Left lobe of liver (tissue), 2 donors: ENCODE measurements around the gene KIF26A. TPM values are rescaled to one million over a fixed set of nuclear protein-coding genes. Genes with fewer than 3 reads are reported as not detected.

Experiments used
- ATAC-seq: fragments of 200-7000 bp; cut with Tn5 transposase; one replicate; pipeline ENCODE4 v1.9.1; 2020; ENCODE audit warnings: mild to moderate bottlenecking, moderate library complexity
- DNase-seq: peaks from one replicate; pipeline ENCODE4 v3.0.0-alpha.2; 2020; ENCODE audit warnings: low spot score
- total RNA-seq: library from RNA; stranded (reverse); gene quantifications from one replicate; pipeline ENCODE4 v1.2.1, GENCODE V29; 2021
- donor health status: DM: no; HTN: no; CAD: no; lungs with moderate emphysema.
- donor health status: DM: no; HTN: yes; CAD: no.

The KIF26A gene
- total RNA-seq, 1 donor from 2014 or later = 1.3 TPM

DNA sequence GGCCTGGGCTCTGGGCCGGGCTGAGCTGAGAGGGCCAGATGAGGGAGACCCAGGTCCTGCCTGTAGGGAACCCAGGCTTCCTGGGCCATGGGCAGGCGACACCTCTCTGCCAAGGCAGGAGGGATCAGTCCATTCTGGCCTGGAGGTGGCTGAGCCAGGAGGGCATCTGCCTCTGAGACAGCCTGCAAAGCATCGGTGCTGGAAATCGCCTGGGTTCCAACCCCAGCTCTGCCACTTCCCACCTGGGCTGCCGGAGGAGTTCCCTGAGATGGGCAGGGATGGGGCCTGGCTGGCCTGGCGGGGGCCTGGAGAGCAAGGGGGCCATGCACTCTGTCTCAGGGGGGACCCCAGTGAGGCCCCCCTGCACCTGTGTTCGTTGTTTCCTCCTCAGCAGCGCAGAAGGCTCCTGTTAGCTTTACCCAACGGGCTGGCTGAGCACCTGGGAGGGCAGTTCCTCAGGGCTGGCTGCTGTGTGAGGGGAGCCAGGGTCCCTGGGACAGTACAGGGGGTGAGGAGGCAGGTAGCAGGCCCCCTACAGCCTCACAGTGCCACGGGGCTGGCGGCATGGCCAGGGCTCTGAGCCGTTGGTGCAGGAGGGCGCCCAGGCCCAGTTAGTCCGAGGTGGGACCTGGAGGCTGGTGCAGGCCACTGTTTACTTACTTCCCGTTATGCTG, 50.5 kb downstream of the KIF26A start:
- ATAC-seq (no peak), DNase-seq (no peak)

DNA sequence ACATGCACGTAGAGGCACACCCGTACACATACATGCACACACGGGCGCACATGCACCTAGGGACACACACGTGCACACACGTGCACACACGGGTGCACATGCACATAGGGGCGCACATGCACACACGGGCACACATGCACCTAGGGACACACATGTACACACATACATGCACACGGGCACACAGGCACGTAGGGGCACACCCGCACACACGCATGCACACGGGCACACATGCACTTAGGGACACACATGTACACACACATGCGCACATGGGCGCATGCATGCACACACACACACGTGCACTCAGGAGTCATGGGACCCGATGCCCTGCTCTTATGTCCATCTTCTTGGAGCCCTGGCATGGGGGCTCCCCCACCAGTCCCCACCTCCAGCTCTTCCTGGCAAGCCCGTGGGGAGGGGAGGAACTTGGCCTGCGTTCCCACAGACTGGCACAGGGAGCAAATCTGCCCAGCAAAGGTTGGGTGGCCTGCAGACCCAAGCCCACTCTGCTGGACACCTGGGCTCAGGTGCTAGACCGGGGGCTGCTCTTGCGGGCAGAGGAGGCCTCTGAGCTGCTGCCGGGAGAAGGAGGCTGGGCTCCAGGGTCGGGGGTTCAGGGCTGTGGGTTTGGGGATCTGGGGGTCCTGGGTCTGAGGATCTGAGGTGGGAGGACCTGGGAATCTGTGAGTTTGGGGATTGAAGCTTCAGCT, 51.4 kb downstream of the KIF26A start:
- ATAC-seq (no peak), DNase-seq (no peak)

DNA sequence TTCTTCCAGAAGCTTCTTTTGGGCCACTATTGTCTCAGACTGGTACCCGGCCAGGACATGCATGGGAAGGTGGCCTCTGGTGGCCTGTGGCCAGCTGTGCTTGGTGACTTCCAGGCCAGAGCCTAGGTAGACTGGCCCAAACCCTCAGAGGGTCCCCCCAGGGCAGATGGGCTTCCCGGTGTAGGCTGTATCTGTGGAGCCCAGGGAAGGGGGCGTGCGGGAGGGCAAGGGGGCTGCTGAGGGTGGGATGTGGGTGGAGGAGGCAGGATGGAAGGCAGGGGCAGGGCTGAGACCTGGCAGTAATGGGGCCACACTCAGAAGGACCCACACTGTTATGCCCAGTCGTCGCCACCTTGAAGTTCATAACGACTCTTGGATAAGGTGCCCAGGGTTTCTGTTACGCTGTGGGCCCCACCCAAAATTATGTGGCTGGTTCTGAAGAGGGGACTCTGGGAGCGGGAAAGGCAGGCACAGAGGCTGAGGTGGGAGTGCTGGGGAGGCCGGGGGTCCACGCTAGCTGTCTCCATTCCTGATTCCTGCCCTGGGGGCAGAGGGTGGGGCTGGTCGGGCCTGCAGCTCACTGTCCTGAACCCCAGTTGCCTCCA, 52.1 kb downstream of the KIF26A start:
- DNase-seq (no peak), ATAC-seq (no peak)

DNA sequence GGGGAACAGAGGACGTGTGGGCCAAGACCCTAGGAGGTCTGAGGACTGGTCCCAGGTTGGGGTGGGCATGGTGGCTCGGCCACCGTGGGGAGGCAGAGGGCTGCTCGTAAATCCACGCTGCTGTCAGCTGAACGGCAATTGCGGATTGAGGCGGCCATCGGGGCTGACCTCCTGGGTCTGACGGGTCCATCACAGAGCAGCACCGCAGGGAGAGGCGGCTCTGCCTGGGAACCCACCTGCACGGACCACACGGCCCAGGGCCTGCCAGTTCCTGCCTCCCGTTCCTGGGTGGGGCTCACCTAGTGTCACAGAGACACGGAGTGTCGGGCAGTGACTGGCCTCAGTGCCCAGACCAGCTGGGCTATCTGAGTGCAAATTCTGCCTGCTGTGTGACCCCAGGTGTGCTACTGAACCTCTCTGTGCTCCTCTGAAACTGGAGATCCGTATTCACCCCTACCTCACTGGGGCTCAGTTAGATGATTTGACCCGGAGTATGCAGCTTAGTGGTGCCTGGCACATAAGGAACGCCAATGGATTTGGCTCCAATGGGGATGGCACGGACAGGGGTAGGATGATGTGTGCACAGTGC, 53.1 kb downstream of the KIF26A start:
- ATAC-seq (no peak), DNase-seq (no peak)

DNA sequence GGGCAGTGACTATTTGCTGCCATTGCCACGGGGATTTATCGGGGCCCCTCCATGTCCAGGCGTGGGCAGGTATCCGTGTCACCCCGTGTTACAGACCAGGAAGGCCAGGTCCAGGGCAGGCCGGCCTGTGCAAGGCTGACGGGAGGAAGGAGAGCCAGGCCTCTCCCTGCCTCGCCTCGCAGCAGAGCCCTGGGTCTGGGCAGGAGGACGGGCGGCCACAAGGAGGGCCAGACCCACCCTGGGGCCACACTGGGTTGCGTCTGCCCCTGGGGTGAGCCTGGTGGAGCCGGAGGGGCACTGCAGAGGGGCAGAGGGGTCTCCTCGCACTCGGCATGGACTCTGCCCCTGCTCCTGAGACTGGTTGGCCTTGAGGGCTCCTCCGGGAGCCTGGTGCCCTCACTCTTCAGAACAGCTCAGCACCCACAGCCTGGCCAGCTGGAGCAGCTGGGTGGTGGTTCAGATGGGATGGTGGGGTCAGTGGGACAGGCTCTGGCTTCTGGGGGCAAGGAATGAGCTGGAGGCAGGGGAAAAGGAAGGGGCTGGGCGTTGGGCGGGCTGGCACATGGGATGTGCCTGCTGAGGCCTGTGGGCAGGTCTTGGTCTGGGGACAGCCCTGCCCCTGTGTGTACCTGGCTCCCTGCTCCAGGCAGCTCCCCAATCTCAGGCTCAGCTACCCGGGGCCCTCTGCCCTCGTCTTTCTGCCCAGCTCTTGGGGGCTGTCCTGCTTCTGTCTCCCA, 53.9 kb downstream of the KIF26A start:
- no peak for DNase-seq
- no peak for ATAC-seq

DNA sequence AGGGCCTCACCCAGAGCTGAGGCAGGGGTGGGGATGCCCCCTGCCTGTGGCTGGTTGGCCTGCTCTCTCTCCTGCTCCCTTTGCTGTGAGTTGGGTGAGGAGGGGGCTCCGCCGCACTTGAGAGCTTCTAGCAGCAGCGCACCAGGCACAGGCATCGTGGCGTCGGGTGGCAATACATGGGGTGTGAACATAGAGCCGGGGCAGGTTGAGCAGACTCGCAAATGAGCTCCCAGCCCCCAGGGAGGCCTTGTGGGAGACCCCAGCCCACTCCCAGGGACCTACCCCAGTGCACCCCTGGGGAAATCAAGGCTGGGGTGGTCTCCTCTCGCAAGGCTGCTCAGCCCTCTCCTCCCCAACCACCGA, 54.5 kb downstream of the KIF26A start:
- ATAC-seq (no peak), DNase-seq (no peak)

DNA sequence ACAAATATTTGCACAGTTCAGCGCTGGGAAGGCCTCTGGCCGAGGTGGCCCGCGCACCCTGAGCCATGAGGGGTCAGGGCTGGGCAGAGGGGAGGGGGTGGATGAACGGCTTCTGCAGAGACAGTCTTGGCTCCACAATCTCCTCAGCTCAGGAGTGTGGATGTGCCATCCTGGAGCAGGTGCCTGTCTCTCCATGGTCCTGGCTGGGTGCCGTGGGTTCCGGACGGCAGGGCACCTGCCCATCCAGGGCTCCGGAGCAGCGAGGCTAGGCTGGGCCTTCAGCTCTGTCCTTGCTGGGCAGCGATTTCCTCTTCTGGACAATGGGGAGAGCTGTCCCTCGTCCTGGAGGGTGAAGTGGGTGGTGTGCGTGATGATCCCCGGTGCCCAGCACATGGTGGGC, 55.6 kb downstream of the KIF26A start:
- DNase-seq = no peak
- no peak for ATAC-seq

DNA sequence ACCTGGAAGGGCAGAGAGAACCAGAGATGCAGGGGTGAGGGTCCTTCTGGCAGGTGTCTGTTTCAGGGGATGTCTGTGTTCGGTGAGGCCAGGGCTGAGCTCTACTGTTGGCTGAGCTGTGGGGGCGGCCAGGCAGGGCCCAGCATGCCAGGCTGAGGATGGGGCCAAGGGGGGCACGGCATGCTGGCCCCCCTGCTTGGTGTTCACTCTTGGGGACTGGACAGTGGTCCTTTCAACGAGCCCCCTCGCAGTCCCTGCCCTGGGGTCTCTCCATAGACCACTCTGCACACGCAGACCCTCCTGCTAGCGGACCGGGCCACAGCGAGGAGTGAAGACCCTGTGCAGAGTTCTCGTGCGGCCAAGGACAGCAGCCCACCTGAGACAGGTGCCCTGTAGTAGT, 56.3 kb downstream of the KIF26A start:
- ATAC-seq (no peak), DNase-seq (no peak)

DNA sequence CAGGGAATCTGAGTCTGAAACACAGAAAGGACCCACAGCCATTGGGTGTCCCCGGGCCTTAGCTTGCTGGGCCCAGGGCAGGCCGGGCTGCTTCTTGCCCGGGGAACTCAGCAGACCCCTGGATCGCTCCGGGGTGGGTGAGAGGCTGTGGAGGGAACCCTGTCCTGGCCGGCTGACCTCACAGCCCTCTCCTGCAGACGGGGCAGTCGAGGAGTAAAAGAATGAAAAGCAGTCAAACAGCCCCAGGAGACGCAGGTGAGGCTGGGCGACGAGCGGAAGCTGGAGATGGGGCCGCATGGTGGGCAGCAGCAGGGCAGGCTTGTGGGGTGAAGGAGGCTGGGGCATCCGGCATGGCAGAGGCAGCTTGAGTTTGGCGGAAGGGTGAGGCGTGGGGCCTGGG, 57.0 kb downstream of the KIF26A start:
- DNase-seq (no peak), ATAC-seq (no peak)

DNA sequence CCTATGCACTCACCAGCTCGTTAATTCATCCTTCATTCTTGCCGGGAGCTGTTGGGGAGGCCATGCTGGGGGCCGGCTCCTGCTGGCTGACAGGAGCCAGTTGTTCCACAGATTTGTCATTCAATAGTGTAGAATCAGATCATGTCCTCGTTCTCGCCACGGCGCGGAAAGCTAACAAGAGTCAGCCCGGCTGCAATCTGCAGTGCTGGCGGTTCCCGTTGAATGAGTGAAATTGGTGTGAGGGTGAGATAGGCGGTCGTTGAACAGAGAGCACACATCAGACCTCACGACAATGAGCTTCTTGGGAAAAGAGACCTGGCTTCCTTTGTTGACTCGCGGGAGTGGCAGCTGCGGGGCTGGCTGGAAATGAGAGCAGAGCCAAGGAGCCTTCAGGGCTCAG, 57.5 kb downstream of the KIF26A start:
- ATAC-seq = no peak
- DNase-seq = no peak

DNA sequence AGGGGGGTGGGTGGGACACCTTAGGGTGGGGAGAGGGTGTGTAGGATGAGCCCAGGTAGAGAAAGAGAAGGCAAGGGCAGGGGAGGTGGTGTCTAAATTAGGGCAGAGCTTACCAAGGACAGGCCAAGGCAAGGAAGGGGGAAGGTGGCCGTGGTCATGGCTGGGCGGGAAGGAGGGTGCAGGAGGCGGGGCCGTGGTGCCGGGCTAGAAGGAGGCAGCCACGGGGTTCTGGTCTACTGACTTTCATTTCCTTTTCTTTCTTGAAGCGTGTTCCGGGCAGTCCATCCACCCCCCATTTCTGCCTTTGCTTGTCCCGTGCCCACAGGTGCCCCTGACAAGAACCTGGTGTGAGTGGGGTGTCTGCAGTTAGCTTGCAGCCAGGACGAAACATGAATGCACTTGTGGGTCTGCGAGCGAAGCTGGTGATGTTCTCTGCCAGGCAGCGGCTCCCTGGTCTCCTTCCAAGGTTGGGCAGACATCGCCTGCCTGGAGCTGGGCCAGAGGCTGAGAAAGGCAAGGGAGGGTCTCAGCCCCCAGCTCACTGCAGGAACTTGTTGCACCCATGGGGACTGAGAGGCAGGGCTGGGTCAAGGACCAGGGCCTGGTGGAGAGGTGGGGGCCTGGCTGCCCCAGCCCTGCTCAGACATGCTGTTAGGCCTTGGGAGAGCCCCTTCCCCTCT, 58.2 kb downstream of the KIF26A start:
- ATAC-seq (peak; percentile 29), DNase-seq (no peak)

DNA sequence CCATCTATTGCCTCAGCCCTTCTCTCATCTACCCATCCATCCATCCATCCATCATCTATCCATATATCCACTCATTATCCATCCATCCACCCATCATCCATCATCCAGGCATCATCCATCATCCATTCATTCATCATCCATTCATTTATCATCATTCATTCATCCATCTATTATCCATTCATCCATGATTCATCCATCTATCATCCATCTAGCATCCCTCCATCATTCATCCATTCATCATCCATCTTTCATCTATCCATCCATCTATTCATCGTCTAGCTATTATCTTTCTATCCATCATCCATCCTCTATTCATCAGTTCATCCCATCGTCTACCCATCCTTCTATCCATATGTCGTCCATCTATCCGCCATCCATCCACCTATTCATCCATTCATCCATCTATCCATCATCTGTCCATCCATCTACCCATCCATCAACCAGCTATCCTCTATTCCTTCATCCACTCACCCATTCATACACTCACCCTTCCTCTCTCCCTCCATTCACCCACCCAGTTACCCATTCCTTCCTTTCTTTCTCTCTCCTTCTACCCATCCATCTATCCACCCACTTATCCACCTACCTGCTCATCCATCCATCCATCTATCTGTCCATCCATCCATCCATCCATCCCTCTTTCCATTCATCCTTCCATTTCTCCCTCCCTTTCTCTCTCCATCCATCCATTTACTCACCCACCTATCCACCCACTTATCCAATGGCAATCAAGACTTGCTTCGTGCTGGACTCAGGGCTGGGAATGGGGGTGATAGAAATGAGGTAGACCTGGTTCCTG, 59.3 kb downstream of the KIF26A start:
- ATAC-seq (no peak), DNase-seq (no peak)

DNA sequence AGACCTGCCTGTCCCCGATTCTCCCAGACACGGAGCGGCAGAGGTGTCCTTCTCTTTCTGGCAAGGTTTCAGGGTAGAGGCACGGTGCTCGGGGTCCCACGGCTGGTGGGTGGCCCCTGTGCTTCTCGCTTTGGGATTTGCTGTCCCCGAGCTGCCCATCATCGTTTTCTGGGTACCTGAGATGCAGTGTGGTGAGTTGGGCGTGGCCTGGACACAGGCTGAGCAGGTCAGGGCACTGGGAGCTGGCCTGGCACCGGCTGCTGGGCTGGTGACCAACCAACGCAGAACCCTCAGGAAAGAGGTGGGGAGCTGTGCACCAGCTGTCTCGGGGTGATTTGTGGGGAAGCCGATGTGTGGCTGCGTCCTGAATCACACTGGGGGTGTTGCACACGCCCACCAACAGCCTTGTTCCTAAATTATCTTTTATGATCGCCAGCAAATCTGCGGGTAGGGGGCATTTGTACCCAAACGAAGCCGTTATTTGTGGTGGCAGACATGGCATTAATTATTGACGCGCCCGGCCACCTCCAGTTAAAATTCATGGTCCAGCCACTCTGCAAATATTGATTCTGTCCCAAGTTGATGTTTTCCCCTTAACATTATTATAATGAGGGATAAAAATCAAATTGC, 61.0 kb downstream of the KIF26A start:
- no peak for DNase-seq

DNA sequence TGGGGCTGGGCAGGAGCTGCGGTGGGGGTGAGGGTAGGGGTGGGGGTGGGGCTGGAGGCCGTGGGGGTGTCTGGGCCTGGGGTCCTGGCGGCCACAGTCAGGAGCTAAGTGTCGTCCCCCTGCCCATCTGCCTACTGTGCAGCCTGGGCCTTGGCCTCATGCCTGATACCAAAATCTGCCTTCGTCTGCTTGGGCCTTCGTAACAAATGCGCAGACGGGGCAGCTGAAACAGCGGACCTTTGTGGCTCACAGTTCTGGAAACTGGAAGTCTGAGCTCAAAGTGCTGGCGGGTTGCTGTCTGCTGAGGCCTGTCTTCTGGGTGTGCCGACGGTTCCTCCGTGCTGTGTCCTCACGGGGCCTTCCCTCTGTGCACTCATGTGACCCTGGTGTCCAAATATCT, 61.7 kb downstream of the KIF26A start:
- ATAC-seq (no peak), DNase-seq (no peak)

More for the DNA sequence above, 61.0 kb downstream of the KIF26A start:
- no peak for ATAC-seq

DNA sequence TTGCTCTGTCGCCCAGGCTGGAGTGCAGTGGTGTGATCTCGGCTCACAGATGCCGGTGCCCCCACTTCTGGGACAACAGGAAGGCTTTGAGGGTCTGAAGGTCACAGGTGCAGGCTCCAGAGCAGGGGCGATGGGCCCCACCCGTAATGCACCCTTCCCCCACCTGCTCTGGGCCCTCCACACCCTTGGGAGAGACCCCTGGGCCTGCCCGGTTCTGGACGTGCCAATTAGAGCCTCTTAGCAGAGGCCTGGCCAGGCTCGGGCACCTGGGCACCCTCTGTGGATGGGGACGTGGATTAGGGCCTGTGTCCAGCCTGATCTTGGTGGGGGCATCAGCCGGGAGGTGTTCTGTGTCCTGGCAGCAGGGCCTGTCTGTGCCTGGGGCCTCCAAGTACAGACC, 62.2 kb downstream of the KIF26A start:
- no peak for DNase-seq

DNA sequence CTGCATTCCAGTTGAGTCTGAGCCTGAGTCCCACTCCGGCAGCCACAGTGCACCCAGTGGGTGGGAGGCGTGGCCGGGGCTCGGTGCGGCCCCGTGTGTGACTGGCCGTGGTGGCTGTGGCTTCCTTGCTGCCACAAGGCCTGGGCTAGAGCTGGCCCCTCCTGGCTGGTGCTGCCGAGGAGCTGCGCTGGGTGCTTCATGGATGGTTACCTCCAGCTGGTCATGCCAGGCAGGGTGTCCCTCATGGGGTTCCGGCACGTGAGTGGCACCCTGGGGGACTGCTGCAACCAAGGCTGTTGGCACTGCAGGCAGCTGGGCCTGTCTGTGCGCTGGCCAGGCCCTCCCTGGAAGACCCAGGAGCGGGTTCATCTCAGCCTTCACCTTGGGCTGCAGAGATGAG, 62.7 kb downstream of the KIF26A start:
- no peak for ATAC-seq
- DNase-seq = no peak

More for the DNA sequence above, 62.2 kb downstream of the KIF26A start:
- ATAC-seq = no peak

DNA sequence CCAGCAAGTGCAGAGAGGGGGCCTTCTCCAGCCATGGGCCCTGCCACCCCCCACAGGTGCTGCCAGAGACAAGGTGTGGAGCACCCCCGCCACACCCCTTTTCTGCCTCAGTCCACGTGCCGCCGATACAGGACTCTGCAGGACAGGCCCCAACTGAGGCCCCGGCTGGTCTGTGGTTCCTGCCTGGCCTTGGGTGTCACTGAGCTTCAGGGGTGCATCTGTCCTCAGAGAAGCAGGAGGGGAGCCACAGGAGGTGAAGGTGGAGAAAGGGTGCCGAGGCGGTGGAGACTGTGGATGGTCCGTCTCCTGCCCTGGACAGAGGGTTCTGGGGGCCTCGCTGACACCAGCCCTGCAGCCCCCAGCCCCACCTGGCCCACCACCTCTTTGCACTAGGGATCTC, 63.1 kb downstream of the KIF26A start:
- ATAC-seq = no peak

DNA sequence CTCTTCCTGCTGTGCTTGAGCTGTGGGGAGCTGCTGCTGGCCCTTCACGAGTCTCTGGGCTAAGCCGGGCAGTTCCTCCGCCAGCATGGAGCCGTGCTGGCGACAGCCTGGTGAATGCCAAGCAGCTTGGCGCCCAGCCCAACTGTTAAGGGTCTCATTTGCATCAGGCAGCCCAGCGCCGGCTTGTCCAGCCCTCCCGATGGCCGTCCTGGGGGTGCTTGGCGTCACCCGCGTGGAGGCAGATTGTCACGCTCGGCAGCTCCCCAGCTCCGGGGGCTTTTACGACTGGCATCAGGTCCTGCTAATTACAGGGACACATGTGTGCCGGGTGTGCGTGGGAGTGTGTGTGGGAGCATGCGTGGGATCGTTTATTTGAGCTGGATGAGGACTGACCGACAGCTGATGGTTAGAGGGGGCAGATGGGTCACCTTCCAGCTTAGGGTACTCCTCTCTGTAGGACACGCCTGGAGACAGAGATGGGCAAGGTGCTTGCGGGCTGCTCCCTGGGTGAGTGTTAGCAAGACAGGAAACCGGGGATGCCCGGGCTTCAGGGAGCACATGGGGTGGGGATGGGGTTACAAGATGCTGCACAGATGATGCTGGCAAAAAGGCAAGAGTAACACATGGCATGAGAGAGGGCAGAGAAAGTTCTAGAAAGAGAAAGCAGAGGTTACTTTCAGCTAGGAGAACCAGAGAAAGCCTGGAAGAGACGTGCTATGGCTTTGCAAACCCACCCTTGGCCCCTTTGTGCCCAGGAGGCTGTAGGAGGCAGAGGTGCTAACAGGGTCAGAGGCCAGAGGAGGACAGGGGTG, 64.1 kb downstream of the KIF26A start:
- ATAC-seq (no peak), DNase-seq (no peak)

More for the DNA sequence above, 63.1 kb downstream of the KIF26A start:
- DNase-seq = no peak

DNA sequence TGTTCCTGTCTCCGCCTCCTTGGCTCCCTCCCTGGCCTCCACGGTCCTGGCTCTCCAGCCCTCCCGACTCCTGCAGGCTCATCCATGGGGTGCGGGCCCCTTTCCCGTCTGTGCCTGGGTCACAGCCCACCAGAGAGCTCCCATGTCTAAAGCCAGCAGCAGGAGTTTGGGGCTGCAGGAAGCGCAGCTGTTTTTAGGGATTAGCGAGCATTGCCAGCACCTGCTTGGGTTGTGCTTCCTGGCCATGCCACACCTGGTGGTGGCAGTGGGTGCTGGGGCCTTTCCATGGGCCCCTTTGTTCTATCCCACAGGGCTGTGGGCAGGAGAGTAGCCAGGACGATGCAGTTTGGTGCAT, 64.7 kb downstream of the KIF26A start:
- DNase-seq (no peak), ATAC-seq (no peak)
